SU-DHL-6 (cell line): ENCODE results near the gene TGFB1.

Source experiments
- EZH2phosphoT487 ChIP-seq: fragments of 200-600 bp; sonication (generic), shearing (Covaris generic); conservative IDR thresholded peaks from 2 replicates; pipeline ENCODE4 v1.6.1; 2018; ENCODE audit warnings: mild to moderate bottlenecking, antibody characterized with exemption, low read length, moderate library complexity, mixed read lengths
- TF ChIP-seq, protein P1 (sequence below): fragments of 200-600 bp; sonication (generic); IDR thresholded peaks from one replicate; pipeline ENCODE4 v1.5.1; 2017; ENCODE audit warnings: antibody characterized with exemption, mild to moderate bottlenecking, low read length, moderate library complexity; ENCODE audit not compliant: insufficient read depth, poor library complexity, severe bottlenecking

DNA sequence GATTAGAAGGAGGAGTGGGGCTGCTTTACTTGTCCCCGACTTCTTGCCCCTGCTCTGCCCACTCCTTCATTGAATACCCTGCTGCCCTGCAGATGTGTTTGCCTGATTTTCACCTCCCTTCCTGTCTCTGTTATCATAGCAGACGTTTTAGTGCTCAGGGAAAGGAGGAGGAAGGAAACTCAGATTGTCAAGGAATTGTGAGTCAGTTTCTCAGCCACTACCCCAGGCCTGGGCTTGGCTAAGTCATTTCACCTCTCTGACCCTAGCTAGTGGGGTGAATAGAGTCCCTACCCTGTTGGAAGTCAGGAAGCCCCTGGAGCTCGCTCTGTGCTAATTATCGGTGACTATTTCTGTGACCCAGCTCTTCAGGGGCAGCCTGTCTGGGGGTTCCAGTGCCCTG, 47.8 kb upstream of the TGFB1 start:
- TF ChIP-seq, protein P1, sequence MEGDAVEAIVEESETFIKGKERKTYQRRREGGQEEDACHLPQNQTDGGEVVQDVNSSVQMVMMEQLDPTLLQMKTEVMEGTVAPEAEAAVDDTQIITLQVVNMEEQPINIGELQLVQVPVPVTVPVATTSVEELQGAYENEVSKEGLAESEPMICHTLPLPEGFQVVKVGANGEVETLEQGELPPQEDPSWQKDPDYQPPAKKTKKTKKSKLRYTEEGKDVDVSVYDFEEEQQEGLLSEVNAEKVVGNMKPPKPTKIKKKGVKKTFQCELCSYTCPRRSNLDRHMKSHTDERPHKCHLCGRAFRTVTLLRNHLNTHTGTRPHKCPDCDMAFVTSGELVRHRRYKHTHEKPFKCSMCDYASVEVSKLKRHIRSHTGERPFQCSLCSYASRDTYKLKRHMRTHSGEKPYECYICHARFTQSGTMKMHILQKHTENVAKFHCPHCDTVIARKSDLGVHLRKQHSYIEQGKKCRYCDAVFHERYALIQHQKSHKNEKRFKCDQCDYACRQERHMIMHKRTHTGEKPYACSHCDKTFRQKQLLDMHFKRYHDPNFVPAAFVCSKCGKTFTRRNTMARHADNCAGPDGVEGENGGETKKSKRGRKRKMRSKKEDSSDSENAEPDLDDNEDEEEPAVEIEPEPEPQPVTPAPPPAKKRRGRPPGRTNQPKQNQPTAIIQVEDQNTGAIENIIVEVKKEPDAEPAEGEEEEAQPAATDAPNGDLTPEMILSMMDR, result no peak
- no peak for TF ChIP-seq EZH2phosphoT487
